Esophagus squamous epithelium (tissue), 5 donors: ENCODE data around the gene CCDC92. TPM values are rescaled to one million over a fixed set of nuclear protein-coding genes. Genes with fewer than 3 reads are reported as not detected.

Experiments used
- DNase-seq: peaks from one replicate; lab custom pipeline; 2025; lab: John Stamatoyannopoulos, UW
- H3K27ac ChIP-seq, 4 donors: fragments of 200-600 bp; sonication (generic); one replicate each; pipeline ENCODE4 v1.5.1; 2016 to 2019; ENCODE audit warnings: mild to moderate bottlenecking in 1 of 4
- H3K27me3 ChIP-seq, 4 donors: fragments of 200-600 bp; sonication (generic); 1 replicate in 3 of 4; 2 replicates in 1 of 4; pipeline versions ENCODE4 v1.5.1 to v1.6.0; 2017 to 2021; ENCODE audit warnings: antibody characterized with exemption in 1 of 4
- H3K36me3 ChIP-seq, 3 donors: fragments of 200-600 bp; sonication (generic); one replicate each; pipeline ENCODE4 v1.5.1; 2016 to 2019
- H3K4me1 ChIP-seq, 3 donors: fragments of 200-600 bp; sonication (generic); one replicate each; pipeline ENCODE4 v1.5.1; 2017 to 2019
- H3K4me3 ChIP-seq, 4 donors: fragments of 200-600 bp; sonication (generic); 1 replicate in 3 of 4; 2 replicates in 1 of 4; pipeline ENCODE4 v1.5.1; 2016 to 2019; ENCODE audit warnings: mild to moderate bottlenecking in 2 of 4, moderate library complexity in 1 of 4
- H3K9me3 ChIP-seq, 3 donors: fragments of 200-600 bp; sonication (generic); one replicate each; pipeline ENCODE4 v1.5.1; 2016 to 2019
- POLR2A ChIP-seq, 4 donors: fragments of 450-650 bp; IDR thresholded peaks; one replicate each; pipeline ENCODE4 v1.6.1; 2017; ENCODE audit warnings: antibody characterized with exemption in 4 of 4, mild to moderate bottlenecking in 4 of 4, moderate library complexity in 3 of 4
- WGBS, 2 donors: methylation state at CpG; one replicate each; pipeline ENCODE4 v1.1.5; 2018; 5-methylcytosine and 5-hydroxymethylcytosine counted together
- intact Hi-C: fragments of 100-400 bp; cut with DNase I; formaldehyde crosslinking; loops from one replicate; pipeline ENCODE4 v1.15.0; 2022
- total RNA-seq, 4 donors: library from RNA; depleted of rRNA; stranded (reverse); fragments of >200 nt; gene quantifications; one replicate each; pipeline ENCODE4 v1.1.0, GENCODE V29; 2016
- TF ChIP-seq, protein P1 (sequence below), 6 experiments: fragments of 450-650 bp in 4 of 6; fragments of 200-600 bp in 2 of 6; sonication (generic) in 2 of 6; IDR thresholded peaks; one replicate each; pipeline ENCODE4 v1.5.1; 2016 to 2019; ENCODE audit warnings: antibody characterized with exemption in 6 of 6, mild to moderate bottlenecking in 4 of 6, moderate library complexity in 4 of 6
- donor health status: DM: yes; HTN: yes; CAD: no.

CCDC92 gene
- total RNA-seq, 4 donors from 2014 or later: 7.2 to 16.2 (median 11.4) TPM

DNA sequence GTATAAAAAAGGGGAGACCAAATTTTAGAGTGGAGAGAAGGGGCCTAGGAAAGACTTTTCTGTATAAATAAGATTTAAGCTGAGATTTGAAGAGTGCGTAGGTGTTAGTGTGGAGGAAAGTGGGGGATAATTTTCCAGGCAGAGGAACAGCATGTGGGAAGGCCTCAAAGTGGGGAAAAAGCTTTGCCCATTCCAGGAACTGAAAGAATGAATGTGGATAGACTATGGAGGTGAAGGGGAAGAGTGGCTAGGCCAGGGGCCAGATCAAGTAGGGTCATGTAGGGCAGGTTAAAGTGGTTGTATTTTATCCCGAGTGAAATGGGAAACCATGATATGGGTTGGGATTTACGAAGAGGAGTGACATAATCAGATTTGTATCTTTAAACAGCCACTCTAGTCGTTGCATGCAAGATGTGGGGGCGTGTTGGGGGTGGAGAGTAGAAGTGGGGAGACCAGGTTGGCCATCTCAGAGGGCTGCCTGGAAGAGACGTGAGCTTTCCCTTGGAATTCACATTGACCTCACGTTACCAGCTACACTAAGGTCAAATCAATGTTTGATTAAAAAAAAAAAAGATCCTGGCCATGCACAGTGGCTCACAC is 3.7 kb upstream of the CCDC92 start:
- intact Hi-C loops: no loop called here
- H3K4me1 ChIP-seq: peaks cover 0 to 22% (median 0%) of the 10 kb centered on the region in 3 donors
- DNase-seq: no peak
- 92% methylated on average over 7 of the region's 7 CpGs for WGBS, 2 donors
- no peak for TF ChIP-seq POLR2A (IDR thresholded peaks at IDR 0.05)
- TF ChIP-seq, protein P1, sequence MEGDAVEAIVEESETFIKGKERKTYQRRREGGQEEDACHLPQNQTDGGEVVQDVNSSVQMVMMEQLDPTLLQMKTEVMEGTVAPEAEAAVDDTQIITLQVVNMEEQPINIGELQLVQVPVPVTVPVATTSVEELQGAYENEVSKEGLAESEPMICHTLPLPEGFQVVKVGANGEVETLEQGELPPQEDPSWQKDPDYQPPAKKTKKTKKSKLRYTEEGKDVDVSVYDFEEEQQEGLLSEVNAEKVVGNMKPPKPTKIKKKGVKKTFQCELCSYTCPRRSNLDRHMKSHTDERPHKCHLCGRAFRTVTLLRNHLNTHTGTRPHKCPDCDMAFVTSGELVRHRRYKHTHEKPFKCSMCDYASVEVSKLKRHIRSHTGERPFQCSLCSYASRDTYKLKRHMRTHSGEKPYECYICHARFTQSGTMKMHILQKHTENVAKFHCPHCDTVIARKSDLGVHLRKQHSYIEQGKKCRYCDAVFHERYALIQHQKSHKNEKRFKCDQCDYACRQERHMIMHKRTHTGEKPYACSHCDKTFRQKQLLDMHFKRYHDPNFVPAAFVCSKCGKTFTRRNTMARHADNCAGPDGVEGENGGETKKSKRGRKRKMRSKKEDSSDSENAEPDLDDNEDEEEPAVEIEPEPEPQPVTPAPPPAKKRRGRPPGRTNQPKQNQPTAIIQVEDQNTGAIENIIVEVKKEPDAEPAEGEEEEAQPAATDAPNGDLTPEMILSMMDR (IDR thresholded peaks at IDR 0.05): no peak
- H3K27me3 ChIP-seq: no peaks in the 10 kb centered on the region
- peaks cover 0 to 30% (median 0%) of the 10 kb centered on the region in 3 donors for H3K36me3 ChIP-seq
- H3K9me3 ChIP-seq: no peaks in the 10 kb centered on the region
- no peak overlapping the region for H3K4me3 ChIP-seq
- H3K27ac ChIP-seq: no peak overlapping the region

DNA sequence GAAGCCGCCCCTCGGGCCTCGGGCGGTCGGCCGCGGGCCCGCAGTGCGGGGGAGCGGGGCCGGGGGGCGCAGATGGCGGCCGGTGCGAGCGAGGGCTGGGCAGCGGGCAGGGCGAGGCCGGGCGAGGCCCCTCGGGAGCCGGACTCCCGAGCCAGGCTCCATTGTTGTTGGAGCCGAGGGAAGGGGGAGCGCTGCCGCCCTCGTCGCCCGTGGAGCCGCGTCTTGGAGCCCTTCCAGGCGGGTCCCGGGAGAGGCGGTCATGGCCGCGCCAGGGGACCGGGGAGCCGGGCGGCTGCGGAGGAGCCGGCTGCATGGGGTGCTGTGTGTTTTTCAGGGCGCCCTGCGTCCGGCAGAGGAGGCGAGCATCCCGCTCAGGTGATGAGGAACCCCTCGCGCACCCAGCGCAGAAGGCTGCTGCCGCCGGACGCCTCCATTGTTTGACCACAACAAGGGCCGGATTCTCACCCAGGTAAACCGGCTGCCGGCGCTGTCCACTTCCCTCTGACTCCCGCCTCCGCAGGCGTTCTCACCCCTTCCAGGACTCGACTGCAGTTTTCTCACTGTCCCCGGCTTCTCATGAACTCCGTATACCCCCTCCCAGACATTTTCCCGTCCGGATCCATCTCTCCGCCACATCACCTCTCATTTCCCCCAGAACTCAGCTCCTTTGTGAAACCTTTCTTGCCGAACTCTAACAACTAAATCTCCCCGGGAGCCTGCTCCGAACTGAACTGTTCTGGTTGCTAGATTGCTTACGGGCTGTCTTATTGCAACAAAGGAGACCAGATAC is 1.1 kb upstream of the CCDC92 start:
- no peaks in the 10 kb centered on the region for H3K27me3 ChIP-seq
- no peaks in the 10 kb centered on the region for H3K9me3 ChIP-seq
- TF ChIP-seq POLR2A (IDR thresholded peaks at IDR 0.05): no peak
- intact Hi-C loops: no loop called here
- peaks cover 0 to 36% (median 0%) of the 10 kb centered on the region in 3 donors for H3K4me1 ChIP-seq
- peak overlapping the region; percentile 85 to 95 (median 89) for H3K27ac ChIP-seq
- H3K36me3 ChIP-seq: peaks cover 0 to 21% (median 0%) of the 10 kb centered on the region in 3 donors
- WGBS, 2 donors: 2 to 6% methylated on average over 17 to 36 of the region's 69 CpGs
- no peak for DNase-seq
- H3K4me3 ChIP-seq: peak overlapping the region; percentile 94 to 98 (median 96)

DNA sequence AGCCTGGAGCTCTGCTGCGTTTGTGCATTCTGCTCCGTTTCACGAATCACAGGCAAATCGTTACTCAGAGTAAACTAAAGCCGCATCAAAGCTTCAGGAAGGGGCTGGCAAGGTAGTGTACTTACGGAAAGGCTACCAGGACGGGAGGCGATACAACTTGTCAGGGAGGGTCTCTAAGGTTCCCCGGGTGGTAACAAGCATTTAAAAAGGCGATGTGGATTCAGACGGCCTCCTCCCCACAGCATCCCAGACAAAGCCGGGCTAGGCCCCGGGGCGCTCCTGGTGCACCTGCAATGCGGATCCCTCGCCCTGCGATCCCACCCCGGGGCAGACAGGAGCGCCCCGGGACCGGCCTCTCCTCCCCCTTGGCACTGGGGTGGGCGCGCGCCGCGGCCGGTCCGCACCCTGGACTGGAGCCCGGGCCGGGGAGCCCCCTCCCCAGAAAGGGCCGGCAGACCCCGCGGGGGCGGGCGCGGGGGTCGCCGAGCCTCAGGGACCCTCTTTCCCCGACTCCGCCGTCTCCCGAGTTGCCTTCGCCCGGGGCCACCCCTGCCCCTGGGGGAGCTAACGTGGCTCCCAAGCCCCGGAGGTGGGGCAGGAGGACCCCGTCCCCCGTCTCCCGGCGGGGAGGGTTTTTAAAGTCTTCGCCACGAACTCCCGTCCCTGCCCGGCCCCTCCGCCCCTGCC is 718 bp downstream of the CCDC92 start:
- Histone ChIP-seq H3K4me1 (peaks cover 0 to 36% (median 0%) of the 10 kb centered on the region in 3 donors), H3K4me3 (peak overlapping the region; percentile 94 to 98 (median 96)), H3K27ac (peak overlapping the region; percentile 84 to 95 (median 88)), H3K27me3 (no peaks in the 10 kb centered on the region), H3K36me3 (peaks cover 0 to 9% (median 0%) of the 10 kb centered on the region in 3 donors), H3K9me3 (no peaks in the 10 kb centered on the region)
- no peak for DNase-seq
- TF ChIP-seq, protein P1 (IDR thresholded peaks at IDR 0.05): no peak
- no peak for TF ChIP-seq POLR2A (IDR thresholded peaks at IDR 0.05)
- WGBS, 2 donors: 0% methylated on average over 11 of the region's 55 CpGs
- intact Hi-C loops: no loop called here

DNA sequence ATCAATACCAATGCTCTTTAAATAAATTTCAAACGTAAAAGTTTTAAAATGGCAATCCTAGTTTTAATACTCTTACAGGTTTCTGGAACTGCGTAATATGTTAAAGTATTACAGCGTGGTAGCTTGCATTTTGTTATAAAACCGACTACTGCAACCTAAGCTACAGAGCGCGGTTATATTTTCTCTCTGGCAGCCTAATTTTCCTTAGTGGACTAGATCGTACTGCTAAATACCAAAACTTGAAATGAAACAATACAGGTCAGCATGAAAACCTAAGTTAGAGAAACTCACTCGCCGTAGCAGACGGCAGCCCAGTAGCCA is 1.2 kb downstream of the CCDC92 start:
- no peak for DNase-seq
- no peak for TF ChIP-seq POLR2A (IDR thresholded peaks at IDR 0.05)
- TF ChIP-seq, protein P1 (IDR thresholded peaks at IDR 0.05): no peak
- WGBS, 2 donors: 32 to 33% methylated on average over 10 of the region's 10 CpGs
- Histone ChIP-seq H3K36me3 (peaks cover 0 to 4% (median 0%) of the 10 kb centered on the region in 3 donors), H3K4me3 (peak overlapping the region; percentile 94 to 98 (median 96)), H3K27me3 (no peaks in the 10 kb centered on the region), H3K4me1 (peaks cover 0 to 36% (median 0%) of the 10 kb centered on the region in 3 donors), H3K9me3 (no peaks in the 10 kb centered on the region), H3K27ac (peak overlapping the region; percentile 84 to 95 (median 88))
- intact Hi-C loops: no loop called here

DNA sequence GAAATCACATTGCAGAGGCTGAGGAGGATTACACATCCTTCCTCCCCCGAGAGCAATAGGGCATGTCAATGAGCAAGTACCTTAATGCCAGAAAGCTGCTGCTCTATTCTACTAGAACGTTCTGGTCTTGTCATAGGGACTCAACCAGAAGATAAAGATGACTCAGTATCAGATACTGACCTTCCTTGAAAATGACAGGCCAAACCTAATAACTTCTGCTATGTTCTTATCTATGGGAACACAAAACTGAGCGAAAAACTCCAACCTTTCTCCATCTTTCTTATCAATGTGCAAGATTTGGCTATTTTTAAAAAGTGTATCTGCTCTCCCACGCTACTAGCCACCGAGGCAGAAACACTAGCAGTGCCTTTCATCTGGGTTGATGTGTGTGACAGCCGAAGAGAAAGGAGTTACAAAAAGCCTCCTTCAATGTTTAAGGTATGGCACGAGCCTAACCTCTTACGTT is 5.5 kb downstream of the CCDC92 start:
- Histone ChIP-seq H3K27ac (no peak overlapping the region), H3K27me3 (no peaks in the 10 kb centered on the region), H3K36me3 (no peaks in the 10 kb centered on the region), H3K4me3 (no peak overlapping the region), H3K9me3 (no peaks in the 10 kb centered on the region), H3K4me1 (peaks cover 0 to 22% (median 0%) of the 10 kb centered on the region in 3 donors)
- intact Hi-C loops: no loop called here
- no peak for TF ChIP-seq POLR2A (IDR thresholded peaks at IDR 0.05)
- TF ChIP-seq, protein P1 (IDR thresholded peaks at IDR 0.05): no peak
- DNase-seq: no peak
- 85% methylated on average over 7 to 8 of the region's 8 CpGs for WGBS, 2 donors
